ENCODE measurements around the gene HLA-B.
"Not testable (repeated sequence)": the region's sequence is repeated elsewhere in the genome, so short reads cannot be mapped to it uniquely, and the experiment has no call there.

HLA-B gene

DNA sequence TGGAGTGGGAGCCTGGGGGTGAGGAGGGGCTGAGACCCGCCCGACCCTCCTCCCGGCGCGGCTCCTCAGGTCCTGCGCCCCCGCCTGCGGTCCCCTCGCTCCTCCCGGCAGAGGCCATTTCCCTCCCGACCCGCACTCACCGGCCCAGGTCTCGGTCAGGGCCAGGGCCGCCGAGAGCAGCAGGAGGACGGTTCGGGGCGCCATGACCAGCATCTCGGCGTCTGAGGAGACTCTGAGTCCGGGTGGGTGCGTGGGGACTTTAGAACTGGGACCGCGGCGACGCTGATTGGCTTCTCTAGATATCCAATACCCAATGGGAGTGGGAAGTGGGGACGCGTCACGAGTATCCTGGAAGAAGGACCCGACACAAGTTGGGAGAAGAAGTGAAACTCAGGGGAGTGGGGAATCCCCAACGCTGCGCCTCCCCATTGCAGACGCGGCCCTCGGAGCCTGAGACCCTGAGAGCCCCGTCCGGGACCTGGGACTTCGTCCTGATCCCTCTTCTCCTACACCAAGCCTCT lies at the start of gene HLA-B:
HLA-B (minus strand) TSS at position 234 of the 521 bp plus-strand sequence; CDS start at position 213, 21 bp downstream.
- peak; percentile 56 to 75 (median 60) for DNase-seq

DNA sequence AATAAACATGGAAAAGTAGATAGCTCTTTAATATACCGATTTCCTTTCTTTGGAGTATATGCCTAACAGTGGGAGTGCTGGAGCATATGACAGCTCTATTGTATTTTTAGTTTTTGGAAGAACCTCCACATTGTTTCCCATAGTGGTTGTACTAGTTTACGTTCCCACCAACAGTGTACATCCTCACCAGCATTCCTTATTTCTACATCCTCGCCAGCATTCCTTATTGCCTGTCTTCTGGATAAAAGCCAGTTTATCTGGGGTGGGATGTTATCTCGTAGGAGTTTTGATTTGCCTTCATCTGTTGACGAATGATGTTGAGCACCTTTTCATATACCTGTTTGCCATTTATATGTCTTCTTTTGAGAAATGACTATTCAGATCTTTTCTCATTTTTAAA lies 49.0 kb upstream of the HLA-B start:
- no peak for DNase-seq

DNA sequence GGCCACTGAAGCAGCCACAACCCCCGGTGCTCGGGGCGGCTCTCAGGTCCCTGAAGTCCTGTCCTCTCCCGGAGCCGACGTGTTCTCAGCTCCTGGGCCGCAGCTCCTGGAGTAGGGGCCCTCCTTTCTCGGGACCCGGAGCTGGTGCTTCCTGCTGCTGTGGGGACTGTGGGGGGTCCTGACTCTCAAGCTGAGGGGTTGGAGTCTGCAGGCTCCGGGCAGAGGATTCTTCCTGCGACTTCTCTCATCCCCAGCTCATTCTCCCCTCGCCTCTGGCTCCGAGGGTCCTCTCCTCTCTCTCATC lies 47.0 kb upstream of the HLA-B start:
- not testable (repeated sequence) for DNase-seq

DNA sequence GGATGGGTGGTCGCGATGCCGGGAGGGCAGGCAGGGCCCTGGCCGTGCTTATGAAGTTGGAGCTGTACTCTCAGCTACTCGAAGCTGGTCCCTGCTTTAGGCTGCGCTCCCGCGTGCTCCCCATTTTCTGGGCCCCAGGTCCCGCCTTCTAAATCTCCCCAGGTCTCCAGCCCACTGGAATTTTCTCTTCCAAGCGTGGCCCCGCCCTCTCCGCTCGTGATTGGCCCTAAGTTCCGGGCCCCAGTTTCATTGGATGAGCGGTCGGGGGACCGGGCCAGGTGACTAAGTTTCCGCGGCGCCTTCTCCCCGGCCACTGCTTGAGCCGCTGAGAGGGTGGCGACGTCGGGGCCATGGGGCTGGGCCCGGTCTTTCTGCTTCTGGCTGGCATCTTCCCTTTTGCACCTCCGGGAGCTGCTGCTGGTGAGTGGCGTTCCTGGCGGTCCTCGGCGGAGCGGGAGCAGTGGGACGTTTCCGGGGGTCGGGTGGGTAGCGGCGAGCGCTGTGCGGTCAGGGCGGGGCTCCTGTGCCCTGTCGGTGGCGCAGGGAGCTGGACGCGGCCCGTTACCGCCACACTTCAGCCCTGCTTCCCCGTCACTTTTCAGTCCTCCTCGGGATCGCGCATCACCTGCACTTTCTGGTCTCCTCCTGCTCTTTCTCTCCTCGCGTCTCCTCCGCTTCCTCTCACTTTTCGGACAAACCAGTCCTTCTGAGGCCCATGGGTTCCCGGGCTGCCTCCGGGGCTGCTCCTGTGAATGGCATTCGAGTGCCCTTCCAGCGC lies 46.5 kb upstream of the HLA-B start, which contains the start of gene MICA:
MICA (plus strand) TSS at position 313 of the 778 bp plus-strand sequence; CDS start at position 351, 38 bp downstream.
- DNase-seq = no peak

DNA sequence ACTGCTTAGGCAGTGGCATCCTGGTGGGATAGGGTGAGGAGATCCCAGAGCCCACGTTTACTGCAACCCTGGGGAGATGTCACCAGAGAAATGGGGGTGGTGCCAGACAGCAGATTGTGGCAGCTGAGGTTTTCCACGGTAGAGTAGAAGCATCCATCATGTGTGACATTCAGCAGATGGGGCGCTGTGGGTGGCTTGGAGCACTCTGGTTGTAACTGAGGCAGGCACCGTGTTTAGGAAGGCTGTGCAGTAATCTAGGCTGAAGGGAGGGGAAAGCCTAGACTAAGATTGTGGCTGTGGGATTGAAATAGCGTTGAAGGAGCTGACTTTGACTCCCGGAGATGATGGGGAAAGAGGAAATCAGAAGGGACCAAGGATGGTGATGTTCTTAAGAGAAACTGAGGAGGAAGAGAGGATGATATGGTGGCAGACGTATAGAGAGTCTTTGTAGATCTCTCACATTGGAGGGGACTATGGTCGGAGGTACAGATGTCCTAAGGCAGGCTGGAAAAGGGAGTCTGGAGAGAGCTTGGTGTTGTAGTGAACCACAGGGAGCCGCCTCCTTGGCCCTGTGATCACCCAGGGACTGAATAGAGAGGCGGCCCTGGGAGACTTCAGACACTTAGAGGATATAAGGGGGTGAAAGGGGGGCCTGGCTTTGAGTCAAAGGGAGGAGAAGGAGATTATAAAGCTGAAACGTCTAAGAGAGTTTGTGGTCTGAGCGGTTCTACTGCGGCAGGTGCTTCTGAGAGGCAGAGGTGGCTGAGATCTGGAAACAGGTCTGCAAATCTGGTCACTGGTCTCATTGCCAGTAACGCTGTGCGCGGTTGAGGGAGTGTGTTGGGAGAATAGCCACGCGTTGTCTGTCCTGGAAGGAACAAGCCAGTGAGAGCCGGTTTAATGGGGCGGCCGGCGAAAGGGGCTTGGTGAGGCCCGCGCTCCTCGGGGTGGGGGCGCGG lies 45.6 kb upstream of the HLA-B start:
- no peak for DNase-seq

DNA sequence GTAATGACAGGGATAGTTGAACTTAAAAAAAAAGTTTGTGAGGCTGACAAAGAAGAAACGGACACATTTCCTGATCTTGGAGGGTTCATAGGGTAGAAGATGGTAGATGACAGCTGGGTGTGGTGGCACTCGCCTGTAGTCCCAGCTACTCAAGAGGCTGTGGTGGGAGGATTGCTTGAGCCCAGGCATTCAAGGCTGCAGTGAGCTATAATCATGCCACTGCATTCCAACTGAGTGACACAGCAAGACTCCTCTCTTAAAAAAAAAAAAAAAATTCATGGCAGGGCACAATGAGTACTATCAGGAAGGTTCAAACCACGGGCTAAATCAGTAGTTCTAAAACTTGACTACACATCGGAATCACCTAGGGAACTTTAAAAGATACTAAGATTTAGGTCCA lies 44.4 kb upstream of the HLA-B start:
- DNase-seq = no peak

DNA sequence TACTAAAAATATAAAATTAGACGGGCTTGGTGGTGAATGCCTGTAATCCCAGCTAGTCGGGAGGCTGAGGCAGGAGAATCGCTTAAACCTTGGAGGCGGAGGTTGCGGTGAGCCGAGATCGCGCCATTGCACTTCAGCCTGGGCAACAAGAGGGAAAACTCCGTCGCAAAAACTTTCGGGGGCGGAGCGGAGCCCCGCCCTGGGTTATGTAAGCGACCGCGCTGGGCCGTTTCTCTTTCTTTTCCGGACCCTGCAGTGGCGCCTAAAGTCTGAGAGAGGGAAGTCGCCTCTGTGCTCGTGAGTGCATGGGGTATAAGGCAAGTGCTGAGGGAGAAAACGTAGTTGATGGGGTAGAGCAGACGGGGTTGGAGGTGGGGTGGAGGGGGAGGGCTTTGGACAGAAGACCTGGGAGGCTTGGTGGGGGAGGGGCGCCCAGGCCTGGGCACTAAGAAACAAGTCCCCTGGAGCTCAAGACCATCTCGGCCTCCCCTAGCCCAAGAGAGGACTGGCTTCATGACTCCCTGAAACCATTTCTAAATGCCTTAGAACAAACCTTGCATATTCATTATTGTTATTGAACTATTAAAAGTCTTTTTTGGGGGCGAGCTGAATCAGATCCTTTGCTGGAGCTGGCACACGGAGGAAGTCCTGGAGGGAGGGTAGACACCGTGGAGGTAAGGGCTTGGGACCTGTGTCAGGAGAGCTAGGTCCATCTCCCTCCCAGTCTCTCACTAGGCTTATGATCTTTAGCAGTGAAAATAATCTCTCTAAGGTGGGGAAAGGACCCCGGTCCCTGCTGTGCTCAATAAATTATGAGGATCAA lies 43.7 kb upstream of the HLA-B start:
- no peak for DNase-seq

DNA sequence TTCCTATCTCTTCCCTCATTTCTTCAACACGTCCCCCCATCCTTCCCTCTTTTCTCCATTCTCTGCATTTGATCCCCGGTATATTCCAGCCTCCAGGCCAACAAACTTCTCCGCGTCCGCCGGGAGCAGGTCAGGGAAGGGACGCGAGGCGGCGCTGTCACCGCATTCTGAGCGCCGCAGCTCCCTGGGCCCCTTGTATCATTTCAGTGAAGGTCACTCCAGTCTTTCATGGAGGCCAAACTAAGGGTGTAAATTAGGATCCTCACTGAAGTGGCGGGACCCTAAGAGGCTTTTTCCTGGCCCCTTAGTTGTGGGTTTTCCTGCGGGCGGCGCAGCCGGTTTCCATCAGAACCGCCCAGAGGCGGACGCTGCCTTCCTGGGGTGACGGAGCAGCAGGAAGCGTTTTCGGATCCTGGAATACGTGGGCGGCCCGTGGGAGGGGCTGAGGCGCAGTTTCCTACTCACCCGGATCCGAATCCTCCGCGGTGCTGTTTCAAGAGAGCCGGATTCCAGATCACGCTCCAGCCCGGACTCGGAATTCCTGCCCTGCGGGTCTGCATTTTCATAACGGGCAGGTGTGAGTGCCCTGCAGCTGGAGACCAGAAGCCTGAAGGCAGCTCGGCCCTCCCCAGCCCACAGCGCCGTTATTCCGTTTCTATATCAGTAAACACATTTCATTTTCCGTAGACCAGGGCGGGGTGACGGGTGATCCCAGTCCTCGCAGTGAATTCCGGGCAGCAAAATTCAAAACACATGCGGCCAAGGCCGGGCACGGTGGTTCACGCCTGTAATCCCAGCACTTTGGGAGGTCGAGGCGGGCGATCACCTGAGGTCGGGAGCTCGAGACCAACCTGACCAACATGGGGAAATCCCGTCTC lies 42.8 kb upstream of the HLA-B start:
- peak in 1 of 3 experiments; percentile 8 for DNase-seq

DNA sequence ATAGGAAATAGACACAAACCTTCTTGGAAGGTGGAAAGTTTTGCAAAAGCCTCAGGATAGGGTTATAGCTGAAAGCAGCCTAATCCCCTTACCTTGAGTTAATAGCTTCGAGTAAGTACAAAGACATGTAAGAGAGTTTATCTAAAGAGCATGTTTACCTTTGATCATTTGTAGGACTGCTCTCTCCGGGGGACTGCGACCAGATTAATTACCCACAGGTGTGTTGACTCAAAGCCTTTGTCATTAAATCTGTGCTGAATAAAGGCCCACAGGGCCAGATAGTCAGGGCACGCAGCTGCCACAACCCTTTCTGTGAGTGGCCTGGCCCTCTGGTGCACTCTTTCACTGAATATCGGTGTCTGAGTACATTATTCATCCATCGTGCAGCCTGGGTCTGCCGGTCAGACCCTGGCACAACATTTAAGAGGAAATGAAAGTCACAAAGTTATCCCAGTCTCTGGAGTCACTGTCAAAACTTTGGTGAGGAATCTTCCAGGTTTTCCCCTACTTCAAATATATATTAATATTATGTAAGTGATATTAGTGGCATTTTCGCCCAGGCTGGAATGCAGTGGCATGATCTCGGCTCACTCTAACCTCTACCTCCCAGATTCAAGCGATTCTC lies 41.0 kb upstream of the HLA-B start:
- peak in 1 of 3 experiments; percentile 18 for DNase-seq

DNA sequence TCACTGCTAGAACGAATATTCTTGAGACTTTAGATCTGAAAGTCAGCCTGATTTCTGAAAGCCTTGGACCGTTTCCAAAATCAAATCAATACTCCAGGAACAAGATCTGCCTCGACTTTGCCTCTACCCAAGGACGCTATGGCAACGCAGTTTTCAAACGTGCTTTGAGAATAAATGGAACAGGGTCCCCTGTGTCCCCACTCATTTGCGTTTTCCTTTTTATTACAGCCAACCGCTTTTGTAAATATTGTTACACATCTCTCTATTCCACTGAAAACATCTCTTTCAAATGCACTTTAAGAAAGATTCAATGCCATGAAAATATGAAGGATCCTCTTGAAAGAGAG lies 40.1 kb upstream of the HLA-B start:
- DNase-seq = not testable (repeated sequence)

DNA sequence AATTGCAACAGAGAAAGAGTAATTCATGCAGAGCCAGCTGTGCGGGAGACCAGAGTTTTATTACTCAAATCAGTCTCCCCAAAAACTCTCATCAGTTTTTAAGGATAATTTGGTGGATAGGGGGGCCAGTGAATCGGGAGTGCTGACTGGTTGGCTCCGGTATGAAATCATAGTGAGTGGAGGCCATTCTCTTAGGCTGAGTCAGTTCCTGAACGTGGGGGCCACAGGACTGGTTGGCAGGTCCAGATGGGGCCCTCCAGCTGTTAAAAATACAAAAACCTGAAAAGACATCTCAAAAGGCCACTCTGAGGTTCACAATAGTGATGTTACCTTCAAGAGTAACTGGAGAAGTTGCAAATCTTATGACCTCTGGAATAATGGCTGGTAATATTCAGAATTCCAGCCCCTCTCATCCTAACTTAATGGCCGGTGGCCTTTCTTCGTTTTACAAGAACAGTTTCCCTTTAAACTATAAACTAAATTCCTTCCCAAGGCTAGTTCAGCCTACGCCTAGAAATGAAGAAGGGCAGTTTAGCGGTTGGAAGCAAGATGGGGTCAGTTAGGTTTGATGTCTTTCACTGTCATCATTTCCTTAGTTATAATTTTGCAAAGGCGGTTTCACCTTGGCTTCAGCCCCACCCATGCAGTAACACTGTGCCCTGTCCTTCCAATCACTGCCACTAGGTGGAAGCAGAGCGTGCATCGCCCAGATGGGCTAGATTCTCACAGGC lies 39.6 kb upstream of the HLA-B start:
- DNase-seq = peak; percentile 37 to 70 (median 64)

DNA sequence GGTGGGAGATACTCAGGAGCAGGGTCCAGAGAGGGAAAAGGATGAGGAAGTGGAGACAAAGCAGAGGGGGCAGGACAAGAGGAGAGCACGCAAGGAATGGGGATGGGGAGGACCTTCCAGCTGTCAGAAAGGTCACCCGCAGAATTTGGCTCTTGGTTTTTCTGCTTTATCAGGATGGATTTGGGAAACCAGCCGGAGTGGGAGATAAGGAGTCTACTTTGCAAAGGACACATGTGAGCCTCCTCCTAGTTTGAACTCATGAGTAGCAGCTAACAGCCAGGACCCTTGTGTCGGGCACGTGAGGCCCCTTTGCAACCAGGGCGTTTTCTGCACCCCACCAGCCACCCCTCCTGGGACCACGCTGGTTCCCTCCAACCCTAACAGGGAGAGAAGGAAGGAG lies 38.9 kb upstream of the HLA-B start:
- no peak for DNase-seq

DNA sequence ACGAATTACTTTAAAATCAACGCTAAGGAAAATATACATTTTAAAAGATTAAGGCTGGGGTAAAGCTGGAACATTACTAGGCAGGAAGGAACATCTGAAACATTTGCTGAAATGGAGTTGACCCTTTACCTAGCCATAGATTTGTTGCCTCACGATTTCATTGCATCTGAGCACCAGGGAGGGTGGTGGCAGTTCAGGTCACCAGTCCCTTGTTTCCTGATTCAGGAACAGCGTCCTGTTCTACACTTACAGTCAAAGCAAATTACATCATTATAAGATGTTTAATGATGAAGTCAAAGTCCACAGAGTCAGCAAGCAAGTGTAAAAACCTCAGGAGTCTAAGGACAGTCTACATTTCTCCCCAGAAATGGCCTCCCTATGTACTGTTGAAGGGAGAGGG lies 37.4 kb upstream of the HLA-B start:
- DNase-seq = no peak

DNA sequence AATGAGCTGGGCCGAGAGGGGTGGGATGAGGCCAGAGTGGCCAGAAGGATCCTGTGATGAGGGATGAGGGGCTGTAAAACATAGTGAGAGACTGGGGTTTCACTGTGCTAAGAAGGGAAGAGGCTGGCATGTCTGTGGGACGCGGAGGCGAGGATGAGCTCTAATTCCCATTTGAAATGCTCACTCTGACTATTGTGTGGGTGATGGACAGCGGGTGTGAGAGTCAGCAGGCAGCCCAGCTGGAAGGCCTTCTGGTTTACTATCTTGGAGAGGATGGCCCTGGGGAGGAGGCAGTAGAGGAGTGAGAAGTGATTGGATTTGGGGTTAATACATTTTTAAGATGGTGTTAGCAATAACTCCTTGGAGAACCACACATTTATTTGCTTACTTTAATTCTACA lies 37.0 kb upstream of the HLA-B start:
- no peak for DNase-seq

DNA sequence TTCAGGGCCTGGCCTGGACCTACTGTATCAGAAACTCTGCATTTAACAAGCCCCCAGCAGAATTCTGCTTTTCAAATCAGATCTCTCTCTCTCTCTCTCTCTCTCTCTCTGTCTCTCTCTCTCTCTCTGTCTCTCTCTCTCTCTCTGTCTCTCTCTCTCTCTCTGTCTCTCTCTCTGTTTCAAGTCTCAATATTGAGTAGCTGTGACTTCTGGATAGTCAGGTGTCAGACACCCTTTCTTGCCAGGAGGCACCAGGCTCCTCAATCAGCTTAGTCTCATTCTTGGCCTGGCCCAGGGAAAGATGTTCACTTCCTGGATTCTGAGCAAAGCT lies 32.8 kb upstream of the HLA-B start:
- DNase-seq = not testable (repeated sequence)

DNA sequence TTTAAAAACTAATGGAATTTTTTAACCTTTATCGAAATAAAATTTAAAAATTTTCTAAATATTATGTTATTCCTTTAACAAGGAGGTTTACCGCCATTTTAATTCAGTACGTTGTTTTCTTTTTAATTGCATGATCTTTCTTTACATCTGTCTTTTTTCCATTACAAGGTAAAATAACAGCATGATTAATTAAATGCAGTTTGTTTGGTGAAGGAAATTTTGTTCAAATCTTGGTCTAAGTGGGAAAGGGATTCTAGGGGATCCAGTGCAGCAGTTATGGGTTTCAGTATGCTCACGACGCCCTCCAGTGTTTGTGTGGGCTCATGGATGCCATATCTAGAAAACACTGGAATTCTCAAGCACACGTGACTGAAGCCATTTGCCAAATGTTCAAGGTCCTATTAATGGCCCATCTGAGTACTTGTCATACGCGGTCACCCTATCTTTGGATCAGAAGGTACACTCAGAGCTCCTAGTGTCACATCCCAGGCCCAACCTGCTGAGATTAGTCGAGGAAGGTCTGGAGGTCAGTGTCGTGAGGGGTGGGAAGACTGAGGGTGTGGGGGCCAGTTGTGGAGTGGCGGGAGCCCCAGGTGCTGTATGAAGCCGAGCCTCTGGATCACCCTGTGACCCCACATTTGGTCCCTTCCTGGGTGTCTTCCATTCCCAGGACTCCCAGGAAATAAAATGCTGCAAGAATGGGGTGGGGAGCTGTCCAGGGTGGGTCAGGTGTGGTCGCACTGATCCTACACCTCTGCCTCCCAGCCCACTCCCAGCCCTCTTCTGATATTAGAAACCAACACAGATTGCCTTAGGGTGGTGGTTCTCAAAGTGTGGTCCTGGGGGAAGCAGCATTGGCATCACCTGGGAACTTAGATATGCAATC lies 32.2 kb upstream of the HLA-B start:
- not testable (repeated sequence) for DNase-seq

DNA sequence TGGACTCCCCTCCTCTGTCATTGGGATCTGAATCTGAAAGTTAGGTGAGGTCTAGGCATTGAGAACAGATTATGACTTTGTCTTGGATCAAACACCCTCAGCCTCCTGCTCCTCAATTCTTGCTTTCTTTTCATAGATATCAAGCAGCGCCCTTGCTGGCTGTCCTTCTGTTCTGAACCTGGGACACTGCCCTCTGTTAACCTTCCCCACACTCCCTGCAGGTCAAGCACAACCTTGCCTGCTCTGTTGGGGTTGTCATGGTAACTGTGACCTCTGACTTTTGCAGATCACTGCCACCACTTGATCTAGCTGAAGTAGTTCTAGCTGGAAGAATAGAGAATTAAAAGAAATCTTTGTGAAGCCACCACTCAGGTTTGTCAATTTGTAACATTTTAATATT lies 30.0 kb upstream of the HLA-B start:
- DNase-seq = no peak

DNA sequence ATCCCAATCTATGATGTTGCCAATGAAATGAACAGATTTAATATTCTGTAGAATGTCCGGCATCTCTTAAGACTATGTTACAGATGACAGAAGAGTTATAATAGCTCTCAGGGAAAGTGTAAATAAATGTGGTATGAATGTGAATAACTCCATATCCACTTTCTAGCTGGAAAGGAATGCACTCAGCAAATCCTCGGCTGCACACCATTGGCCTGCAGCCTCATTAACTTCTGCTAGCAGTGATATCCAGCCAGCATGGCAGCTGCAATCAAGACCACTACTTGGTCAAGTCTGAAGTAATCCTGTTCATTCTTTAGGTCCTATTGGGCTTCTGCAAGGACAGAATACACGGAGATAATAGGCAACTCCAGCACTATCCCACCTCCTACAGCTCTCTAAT lies 29.1 kb upstream of the HLA-B start:
- no peak for DNase-seq

DNA sequence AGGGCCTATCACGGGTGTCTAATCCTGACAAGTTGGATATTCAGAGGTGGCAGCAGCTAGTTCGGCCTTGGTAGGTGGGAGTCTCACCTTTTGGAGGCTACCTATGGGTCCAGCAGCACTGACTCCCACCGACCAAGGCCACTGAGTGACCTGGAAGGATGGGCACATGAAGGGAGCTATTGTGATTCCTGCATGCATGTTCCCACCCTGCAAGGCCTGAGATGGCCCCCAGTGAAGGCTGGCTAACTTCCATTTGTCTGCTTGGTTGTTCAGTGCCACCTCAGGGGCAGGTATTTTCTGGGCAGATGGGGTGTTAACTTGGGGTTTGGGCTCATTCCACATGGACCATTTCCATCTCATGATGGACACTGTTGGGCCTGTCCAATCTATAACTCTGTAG lies 28.1 kb upstream of the HLA-B start:
- no peak for DNase-seq

DNA sequence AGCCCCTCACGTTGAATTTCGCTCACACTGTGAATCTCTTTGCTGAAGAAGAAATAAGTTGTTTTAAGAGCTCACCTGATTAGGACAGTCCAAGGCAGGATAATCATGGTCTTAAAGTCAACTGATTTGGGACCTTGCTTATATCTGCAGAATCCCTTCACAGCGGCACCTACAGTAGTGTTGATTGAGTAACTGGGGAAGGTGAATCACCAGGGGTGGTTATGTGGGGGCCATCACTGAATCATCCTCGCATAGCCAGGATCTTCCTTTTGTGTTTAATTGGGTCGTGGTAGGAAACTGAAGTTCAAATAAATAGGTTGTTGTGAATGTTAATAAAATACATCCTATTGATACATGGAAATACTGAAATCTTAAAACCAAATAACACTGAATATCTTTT lies 26.2 kb upstream of the HLA-B start:
- DNase-seq = no peak

All from NCI-H1417 (cell line).